GM12878 (cell line): ENCODE data around the gene ANKIB1. TPM values are rescaled to one million over a fixed set of nuclear protein-coding genes. Genes with fewer than 3 reads are reported as not detected.

Experiments used
- ATAC-seq: fragments of 200-7000 bp; cut with Tn5 transposase; 3 replicates; pipeline ENCODE4 v1.9.1; 2020; ENCODE audit warnings: mild to moderate bottlenecking, moderate library complexity
- BruUV-seq: library from RNA; stranded (reverse); fragments of 400-500 nt; replicated peaks from 2 replicates; lab custom pipeline; 2021; lab: Mats Ljungman, UMichigan
- CTCF ChIA-PET: fragments of 300-600 bp; sonication (Branson Sonifier 250); formaldehyde crosslinking; extraction: SDS; loops from one replicate; lab custom pipeline; 2021; ENCODE audit warnings: inconsistent platforms; lab: Yijun Ruan, JAX
- POLR2A ChIA-PET: fragments of 350-600 bp; formaldehyde crosslinking; extraction: SDS; loops from one replicate; lab custom pipeline; 2021; ENCODE audit warnings: inconsistent platforms; lab: Charles Lee
- RAD21 ChIA-PET: fragments of 300-600 bp; sonication (Branson Sonifier 250); formaldehyde crosslinking; loops from one replicate; lab custom pipeline; 2023; ENCODE audit warnings: antibody characterized with exemption; ENCODE audit not compliant: unreplicated experiment; lab: Charles Lee
- SMC1A ChIA-PET: fragments of 300-600 bp; sonication (Branson Sonifier 250); formaldehyde crosslinking; loops from one replicate; lab custom pipeline; 2023; ENCODE audit not compliant: unreplicated experiment, uncharacterized antibody; lab: Charles Lee
- DNase-seq: peaks from one replicate; pipeline ENCODE4 v3.0.0-alpha.2; 2011; ENCODE audit warnings: low read depth, low spot score
- FAIRE-seq: peaks from 3 replicates; lab custom pipeline; 2011; peaks lifted over from hg19 to GRCh38; lab: Jason Lieb, UNC
- H2AFZ ChIP-seq: 2 replicates; pipeline ENCODE4 v1.6.0; 2011; ENCODE audit warnings: low read depth, low read length, control low read depth; ENCODE audit not compliant: control insufficient read depth
- H3K27ac ChIP-seq: 2 replicates; pipeline ENCODE4 v1.5.1; 2011; ENCODE audit warnings: control low read depth; ENCODE audit not compliant: control insufficient read depth, insufficient read depth
- H3K27me3 ChIP-seq, 2 experiments: replicated peaks in 1 of 2; 2 replicates each; pipeline versions ENCODE4 v1.6.0 to v1.6.1; 2011; ENCODE audit warnings: low read length in 1 of 2; ENCODE audit not compliant: control insufficient read depth in 2 of 2, insufficient read depth in 2 of 2
- H3K36me3 ChIP-seq, 2 experiments: 2 replicates each; pipeline ENCODE4 v1.5.1; 2011; ENCODE audit warnings: low read length in 1 of 2; ENCODE audit not compliant: control insufficient read depth in 2 of 2, insufficient read depth in 2 of 2
- H3K4me1 ChIP-seq: 2 replicates; pipeline ENCODE4 v1.6.1; 2011; ENCODE audit warnings: mild to moderate bottlenecking, low read length, moderate library complexity, mixed read lengths; ENCODE audit not compliant: control insufficient read depth, insufficient read depth
- H3K4me2 ChIP-seq: 2 replicates; pipeline ENCODE4 v1.6.0; 2011; ENCODE audit warnings: control low read depth; ENCODE audit not compliant: control insufficient read depth, insufficient read depth
- H3K4me3 ChIP-seq: fragments of 200-600 bp; sonication (generic); 2 replicates; pipeline ENCODE4 v1.5.1; 2016
- H3K79me2 ChIP-seq: 2 replicates; pipeline ENCODE4 v1.6.0; 2011; ENCODE audit warnings: low read length; ENCODE audit not compliant: control insufficient read depth, insufficient read depth
- H3K9ac ChIP-seq: 2 replicates; pipeline ENCODE4 v1.8.0; 2011; ENCODE audit warnings: low read length, control low read depth, mixed read lengths; ENCODE audit not compliant: control insufficient read depth, insufficient read depth
- H3K9me3 ChIP-seq: replicated peaks from 3 replicates; pipeline ENCODE4 v1.5.1; 2011; ENCODE audit warnings: mild to moderate bottlenecking, low read length; ENCODE audit not compliant: control insufficient read depth, insufficient read depth
- H4K20me1 ChIP-seq: 2 replicates; pipeline ENCODE4 v1.6.0; 2011; ENCODE audit not compliant: control insufficient read depth, insufficient read depth
- CBX3 ChIP-seq: fragments of 200-600 bp; sonication (generic); IDR thresholded peaks from 2 replicates; pipeline ENCODE4 v1.6.1; 2016; ENCODE audit warnings: low read depth, borderline replicate concordance
- CREB1 ChIP-seq: IDR thresholded peaks from 2 replicates; pipeline ENCODE4 v1.6.1; 2012; ENCODE audit warnings: low read depth, mild to moderate bottlenecking, inconsistent platforms
- CREM ChIP-seq: IDR thresholded peaks from 2 replicates; pipeline ENCODE4 v1.6.1; 2014; ENCODE audit warnings: antibody characterized with exemption, low read depth
- EGR1 ChIP-seq, 2 experiments: IDR thresholded peaks; 1 replicate in 1 of 2; 2 replicates in 1 of 2; pipeline ENCODE4 v1.6.1; 2011 to 2012; ENCODE audit warnings: low read depth in 2 of 2, low read length in 2 of 2, borderline replicate concordance in 1 of 2, mild to moderate bottlenecking in 1 of 2, moderate library complexity in 1 of 2
- LARP7 ChIP-seq: fragments of 450-650 bp; IDR thresholded peaks from 2 replicates; pipeline ENCODE4 v1.6.1; 2017; ENCODE audit warnings: mild to moderate bottlenecking
- POU2F2 ChIP-seq: IDR thresholded peaks from 3 replicates; pipeline ENCODE4 v1.6.1; 2011; ENCODE audit warnings: low read depth, mild to moderate bottlenecking, low read length, borderline replicate concordance
- RELA ChIP-seq: fragments of 450-650 bp; IDR thresholded peaks from 2 replicates; pipeline ENCODE4 v1.8.0; 2014; ENCODE audit warnings: borderline replicate concordance; ENCODE audit not compliant: partially characterized antibody
- SIX5 ChIP-seq: IDR thresholded peaks from 2 replicates; pipeline ENCODE4 v1.6.1; 2011; ENCODE audit warnings: mild to moderate bottlenecking, low read depth, low read length, moderate library complexity; ENCODE audit not compliant: severe bottlenecking
- STAT3 ChIP-seq: IDR thresholded peaks from 2 replicates; pipeline ENCODE4 v1.6.1; 2011; ENCODE audit warnings: low read depth, low read length, improper control_type of control experiment
- SUPT20H ChIP-seq: IDR thresholded peaks from 2 replicates; pipeline ENCODE4 v1.6.1; 2011; ENCODE audit warnings: low read depth, mild to moderate bottlenecking, low read length, moderate library complexity, borderline replicate concordance; ENCODE audit not compliant: control insufficient read depth
- ZNF274 ChIP-seq: IDR thresholded peaks from one replicate; pipeline ENCODE4 v1.8.0; 2011; ENCODE audit not compliant: insufficient read length, insufficient read depth
- WGBS: methylation state at CpG from one replicate; pipeline ENCODE4 v1.1.6; 2016; ENCODE audit warnings: low lambda C conversion rate; ENCODE audit not compliant: insufficient replicate concordance, insufficient coverage; ENCODE audit errors: missing lambda C conversion rate; 5-methylcytosine and 5-hydroxymethylcytosine counted together
- in situ Hi-C: fragments of 300-500 bp; cut with MboI; formaldehyde crosslinking; loops from 9 replicates; pipeline ENCODE4 v1.14.3; 2018; ENCODE audit warnings: mixed read lengths
- intact Hi-C: fragments of 100-400 bp; cut with micrococcal nuclease; formaldehyde crosslinking; loops from one replicate; pipeline ENCODE4 v1.14.2; 2022; ENCODE audit not compliant: unreplicated experiment
- polyA plus RNA-seq, 11 experiments: library from polyadenylated mRNA; depleted of rRNA in 4 of 11; unstranded in 6 of 11; stranded (reverse) in 5 of 11; fragments of >200 nt; fragmentation: Nextera tagmentation in 4 of 11; fragmentation: Illumina TruSeq in 1 of 11; extraction: Ambion mirVana in 4 of 11; extraction: Trizol in 1 of 11; gene quantifications; 1 replicate in 1 of 11; 2 replicates in 10 of 11; pipeline versions ENCODE4 v1.2.1 to v1.2.3, GENCODE V29; 2011 to 2016; ENCODE audit warnings: inconsistent platforms in 2 of 11, missing spikeins in 2 of 11, low read depth in 1 of 11
- total RNA-seq, 4 experiments: library from RNA; depleted of rRNA in 3 of 4; stranded (reverse); fragments of >200 nt in 3 of 4; fragmentation: Illumina TruSeq in 1 of 4; extraction: Trizol in 1 of 4; gene quantifications; 2 replicates each; pipeline versions ENCODE4 v1.2.1 to v1.2.3, GENCODE V29; 2013 to 2021
- TF ChIP-seq, protein P1 (sequence below): fragments of 450-650 bp; IDR thresholded peaks from 2 replicates; pipeline ENCODE4 v1.6.1; 2017; ENCODE audit warnings: antibody characterized with exemption, mild to moderate bottlenecking, moderate library complexity
- TF ChIP-seq, protein P2 (sequence below): fragments of 450-650 bp; IDR thresholded peaks from 2 replicates; pipeline ENCODE4 v1.6.1; 2017; ENCODE audit warnings: mild to moderate bottlenecking, moderate library complexity

The ANKIB1 gene
- total and polyA plus RNA-seq, 10 of the 15 experiments (the other 5 are each of a cell fraction or from before 2014, with no cell fraction given) = 9.0 to 54.0 (median 21.9) TPM

DNA sequence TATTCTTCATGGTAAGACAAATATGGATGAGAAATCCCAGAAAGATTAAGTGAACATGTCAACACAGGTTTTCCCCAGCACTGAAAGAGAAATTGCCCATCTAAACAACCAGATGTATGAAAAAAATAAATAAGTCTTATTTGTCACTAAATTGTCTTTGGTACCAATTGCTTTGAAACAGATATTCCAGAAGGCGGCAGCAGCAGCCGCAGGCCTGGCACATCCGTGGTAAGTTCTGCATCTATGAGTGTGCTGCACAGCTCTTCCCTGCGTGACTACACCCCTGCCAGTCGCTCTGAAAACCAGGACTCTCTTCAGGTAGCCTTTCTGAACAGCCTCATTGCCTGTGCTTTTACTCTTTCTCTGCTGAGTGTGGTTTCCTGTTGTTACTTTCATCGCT lies 151.8 kb downstream of the ANKIB1 start:
- 96% methylated on average over 6 of the region's 6 CpGs for WGBS
- intact Hi-C loops = no loop called here
- H3K27me3 ChIP-seq = no peaks in the 10 kb centered on the region
- no peaks in the 10 kb centered on the region for H3K4me1 ChIP-seq
- ChIA-PET CTCF (no interaction called here), POLR2A (no interaction called here), SMC1A (no interaction called here), RAD21 (no interaction called here)
- no peak overlapping the region for H3K27ac ChIP-seq
- no peak overlapping the region for H3K9ac ChIP-seq
- no TSS peak for BruUV-seq
- no peak overlapping the region for H3K4me2 ChIP-seq
- no peak for FAIRE-seq
- in situ Hi-C loops = no loop called here
- H3K79me2 ChIP-seq = no peaks in the 10 kb centered on the region
- H2AFZ ChIP-seq = no peak overlapping the region
- no peaks in the 10 kb centered on the region for H4K20me1 ChIP-seq
- H3K9me3 ChIP-seq = no peaks in the 10 kb centered on the region
- no peak overlapping the region for H3K4me3 ChIP-seq
- no peak for DNase-seq
- TF ChIP-seq EGR1 (IDR thresholded peaks at IDR 0.05; ENCODE audit: borderline replicate concordance in 1 of 2, low read depth in 2 of 2, low read length in 2 of 2) (no peak), POU2F2 (no peak), CREM (no peak), RELA (no peak), SUPT20H (no peak), CBX3 (no peak), ZNF274 (no peak), STAT3 (no peak), LARP7 (no peak), SIX5 (no peak), CREB1 (no peak)
- TF ChIP-seq, protein P1, sequence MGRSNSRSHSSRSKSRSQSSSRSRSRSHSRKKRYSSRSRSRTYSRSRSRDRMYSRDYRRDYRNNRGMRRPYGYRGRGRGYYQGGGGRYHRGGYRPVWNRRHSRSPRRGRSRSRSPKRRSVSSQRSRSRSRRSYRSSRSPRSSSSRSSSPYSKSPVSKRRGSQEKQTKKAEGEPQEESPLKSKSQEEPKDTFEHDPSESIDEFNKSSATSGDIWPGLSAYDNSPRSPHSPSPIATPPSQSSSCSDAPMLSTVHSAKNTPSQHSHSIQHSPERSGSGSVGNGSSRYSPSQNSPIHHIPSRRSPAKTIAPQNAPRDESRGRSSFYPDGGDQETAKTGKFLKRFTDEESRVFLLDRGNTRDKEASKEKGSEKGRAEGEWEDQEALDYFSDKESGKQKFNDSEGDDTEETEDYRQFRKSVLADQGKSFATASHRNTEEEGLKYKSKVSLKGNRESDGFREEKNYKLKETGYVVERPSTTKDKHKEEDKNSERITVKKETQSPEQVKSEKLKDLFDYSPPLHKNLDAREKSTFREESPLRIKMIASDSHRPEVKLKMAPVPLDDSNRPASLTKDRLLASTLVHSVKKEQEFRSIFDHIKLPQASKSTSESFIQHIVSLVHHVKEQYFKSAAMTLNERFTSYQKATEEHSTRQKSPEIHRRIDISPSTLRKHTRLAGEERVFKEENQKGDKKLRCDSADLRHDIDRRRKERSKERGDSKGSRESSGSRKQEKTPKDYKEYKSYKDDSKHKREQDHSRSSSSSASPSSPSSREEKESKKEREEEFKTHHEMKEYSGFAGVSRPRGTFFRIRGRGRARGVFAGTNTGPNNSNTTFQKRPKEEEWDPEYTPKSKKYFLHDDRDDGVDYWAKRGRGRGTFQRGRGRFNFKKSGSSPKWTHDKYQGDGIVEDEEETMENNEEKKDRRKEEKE = no peak
- TF ChIP-seq, protein P2, sequence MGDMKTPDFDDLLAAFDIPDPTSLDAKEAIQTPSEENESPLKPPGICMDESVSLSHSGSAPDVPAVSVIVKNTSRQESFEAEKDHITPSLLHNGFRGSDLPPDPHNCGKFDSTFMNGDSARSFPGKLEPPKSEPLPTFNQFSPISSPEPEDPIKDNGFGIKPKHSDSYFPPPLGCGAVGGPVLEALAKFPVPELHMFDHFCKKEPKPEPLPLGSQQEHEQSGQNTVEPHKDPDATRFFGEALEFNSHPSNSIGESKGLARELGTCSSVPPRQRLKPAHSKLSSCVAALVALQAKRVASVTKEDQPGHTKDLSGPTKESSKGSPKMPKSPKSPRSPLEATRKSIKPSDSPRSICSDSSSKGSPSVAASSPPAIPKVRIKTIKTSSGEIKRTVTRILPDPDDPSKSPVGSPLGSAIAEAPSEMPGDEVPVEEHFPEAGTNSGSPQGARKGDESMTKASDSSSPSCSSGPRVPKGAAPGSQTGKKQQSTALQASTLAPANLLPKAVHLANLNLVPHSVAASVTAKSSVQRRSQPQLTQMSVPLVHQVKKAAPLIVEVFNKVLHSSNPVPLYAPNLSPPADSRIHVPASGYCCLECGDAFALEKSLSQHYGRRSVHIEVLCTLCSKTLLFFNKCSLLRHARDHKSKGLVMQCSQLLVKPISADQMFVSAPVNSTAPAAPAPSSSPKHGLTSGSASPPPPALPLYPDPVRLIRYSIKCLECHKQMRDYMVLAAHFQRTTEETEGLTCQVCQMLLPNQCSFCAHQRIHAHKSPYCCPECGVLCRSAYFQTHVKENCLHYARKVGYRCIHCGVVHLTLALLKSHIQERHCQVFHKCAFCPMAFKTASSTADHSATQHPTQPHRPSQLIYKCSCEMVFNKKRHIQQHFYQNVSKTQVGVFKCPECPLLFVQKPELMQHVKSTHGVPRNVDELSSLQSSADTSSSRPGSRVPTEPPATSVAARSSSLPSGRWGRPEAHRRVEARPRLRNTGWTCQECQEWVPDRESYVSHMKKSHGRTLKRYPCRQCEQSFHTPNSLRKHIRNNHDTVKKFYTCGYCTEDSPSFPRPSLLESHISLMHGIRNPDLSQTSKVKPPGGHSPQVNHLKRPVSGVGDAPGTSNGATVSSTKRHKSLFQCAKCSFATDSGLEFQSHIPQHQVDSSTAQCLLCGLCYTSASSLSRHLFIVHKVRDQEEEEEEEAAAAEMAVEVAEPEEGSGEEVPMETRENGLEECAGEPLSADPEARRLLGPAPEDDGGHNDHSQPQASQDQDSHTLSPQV = no peak
- no peak for ATAC-seq
- H3K36me3 ChIP-seq = peaks cover 0 to 12% of the 10 kb centered on the region in 2 experiments; a peak in 2 of 4 replicates
